Breast epithelium (tissue), 3 donors: ENCODE measurements around the gene PLD1.

Experiments used
- POLR2A ChIP-seq: fragments of 450-650 bp; IDR thresholded peaks from one replicate; pipeline ENCODE4 v1.6.1; 2016; ENCODE audit warnings: antibody characterized with exemption, mild to moderate bottlenecking, moderate library complexity
- POLR2AphosphoS5 ChIP-seq, 3 donors: sonication (generic); formaldehyde crosslinking; IDR thresholded peaks; one replicate each; pipeline ENCODE4 v1.6.1; 2017; ENCODE audit warnings: antibody characterized with exemption in 3 of 3

- TF ChIP-seq POLR2AphosphoS5 (IDR thresholded peaks at IDR 0.05) (no peak), POLR2A (no peak)
Measured at GRCh38 chr3:171813278-171813896, 3.1 kb upstream of the PLD1 start.
